Activated CD8-positive, alpha-beta T cell treated with anti-CD3 and anti-CD28 coated beads for 36 hours (primary cell): ENCODE measurements around the gene COA1. TPM values are rescaled to one million over a fixed set of nuclear protein-coding genes. Genes with fewer than 3 reads are reported as not detected.
"Not testable (repeated sequence)": the region's sequence is repeated elsewhere in the genome, so short reads cannot be mapped to it uniquely, and the experiment has no call there.

Experiments
- ATAC-seq: fragments of 200-7000 bp; cut with Tn5 transposase; one replicate; pipeline ENCODE4 v1.10.0; 2021; ENCODE audit warnings: mild to moderate bottlenecking, moderate library complexity
- CTCF ChIA-PET: fragments of 350-600 bp; sonication (Branson Sonifier 250); formaldehyde crosslinking; loops from one replicate; lab custom pipeline; 2021; ENCODE audit warnings: antibody characterized with exemption; lab: Charles Lee
- POLR2A ChIA-PET: fragments of 350-600 bp; sonication (Branson Sonifier 250); formaldehyde crosslinking; loops from one replicate; lab custom pipeline; 2021; ENCODE audit warnings: antibody characterized with exemption; lab: Charles Lee
- DNase-seq: peaks from one replicate; pipeline ENCODE4 v3.0.0-alpha.2; 2020
- H3K27ac Mint-ChIP-seq: one replicate; pipeline ENCODE4 v1.8.0; 2021; ENCODE audit warnings: mild to moderate bottlenecking, mixed read lengths
- H3K27me3 Mint-ChIP-seq: one replicate; pipeline ENCODE4 v1.8.0; 2021; ENCODE audit warnings: mixed read lengths
- H3K36me3 Mint-ChIP-seq: one replicate; pipeline ENCODE4 v1.8.0; 2021; ENCODE audit warnings: low read depth, mixed read lengths
- H3K4me1 Mint-ChIP-seq: one replicate; pipeline ENCODE4 v1.8.0; 2021; ENCODE audit warnings: low read depth, mixed read lengths
- H3K4me3 Mint-ChIP-seq: one replicate; pipeline ENCODE4 v1.8.0; 2021; ENCODE audit warnings: mild to moderate bottlenecking, moderate library complexity, mixed read lengths
- H3K9me3 Mint-ChIP-seq: one replicate; pipeline ENCODE4 v1.8.0; 2021; ENCODE audit warnings: mixed read lengths
- CTCF ChIP-seq: fragments of 200-600 bp; IDR thresholded peaks from one replicate; pipeline ENCODE4 v1.8.0; 2022; ENCODE audit warnings: antibody characterized with exemption, mild to moderate bottlenecking
- intact Hi-C: fragments of 100-400 bp; cut with micrococcal nuclease; formaldehyde crosslinking; loops from one replicate; pipeline ENCODE4 v1.10.0; 2022
- total RNA-seq, 2 experiments: library from RNA; stranded (reverse); gene quantifications; one replicate each; pipeline ENCODE4 v1.2.3, GENCODE V29; 2021

The COA1 gene
- total RNA-seq, 2 experiments from 2014 or later = 78.8 to 85.6 TPM

GRCh38 chr7:43628431-43628830 is 100.9 kb downstream of the COA1 start:
- intact Hi-C loops = no loop called here
- no peak for TF ChIP-seq CTCF
- Mint-ChIP-seq H3K4me1 (peaks cover 94% of the 10 kb centered on the region), H3K9me3 (no peaks in the 10 kb centered on the region), H3K27ac (peak overlapping the region; percentile 86), H3K36me3 (peaks cover 84% of the 10 kb centered on the region), H3K27me3 (no peaks in the 10 kb centered on the region), H3K4me3 (no peak overlapping the region)
- ChIA-PET POLR2A (interaction anchor here (0.8 to 2.1 kb wide), 6 partner anchors 16 to 46 kb away, joined by 3 to 8 read pairs (median 3); partner anchors contain the start of gene STK17A), CTCF (interaction anchor here (1.4 to 7.2 kb wide), 4 partner anchors 10 to 72 kb away, joined by 3 to 64 read pairs (median 11); partner anchors contain the start of gene STK17A)
- no peak for ATAC-seq
- DNase-seq = no peak

- POLR2A ChIA-PET = interaction anchor here (0.6 to 2.1 kb wide), 7 partner anchors 17 to 45 kb away, joined by 3 to 8 read pairs (median 3); partner anchors contain the start of gene STK17A
- intact Hi-C loops, DNase-seq, ATAC-seq, H3K9me3 Mint-ChIP-seq, H3K4me3 Mint-ChIP-seq, H3K27me3 Mint-ChIP-seq: not testable (repeated sequence)
- peak overlapping the region; percentile 73 for H3K27ac Mint-ChIP-seq
- peaks cover 82% of the 10 kb centered on the region for H3K36me3 Mint-ChIP-seq
- H3K4me1 Mint-ChIP-seq = peaks cover 92% of the 10 kb centered on the region
- CTCF ChIA-PET = interaction anchor here (1.0 to 7.2 kb wide), 4 partner anchors 12 to 72 kb away, joined by 3 to 64 read pairs (median 11); partner anchors contain the start of gene STK17A
Measured at GRCh38 chr7:43627798-43628197, 101.5 kb downstream of the COA1 start.

GRCh38 chr7:43626695-43627094 is 102.6 kb downstream of the COA1 start:
- no peaks in the 10 kb centered on the region for H3K9me3 Mint-ChIP-seq
- peaks cover 92% of the 10 kb centered on the region for H3K4me1 Mint-ChIP-seq
- CTCF ChIA-PET = interaction anchor here (1.1 to 7.2 kb wide), 8 partner anchors 13 to 212 kb away, joined by 3 to 64 read pairs (median 10); partner anchors contain the start of gene STK17A
- DNase-seq (no peak), ATAC-seq (no peak)
- H3K27me3 Mint-ChIP-seq = no peaks in the 10 kb centered on the region
- H3K36me3 Mint-ChIP-seq = peaks cover 82% of the 10 kb centered on the region
- POLR2A ChIA-PET = interaction anchor here (0.7 to 2.1 kb wide), 8 partner anchors 11 to 44 kb away, joined by 3 to 8 read pairs (median 3); partner anchors contain the start of gene STK17A
- no peak overlapping the region for H3K4me3 Mint-ChIP-seq
- peak overlapping the region; percentile 80 for H3K27ac Mint-ChIP-seq
- TF ChIP-seq CTCF = no peak
- intact Hi-C loops = no loop called here

- POLR2A ChIA-PET = interaction anchor here (0.7 to 2.1 kb wide), 8 partner anchors 8 to 74 kb away, joined by 3 to 13 read pairs (median 4); partner anchors contain the start of gene STK17A
- Mint-ChIP-seq H3K9me3 (no peaks in the 10 kb centered on the region), H3K36me3 (peaks cover 81% of the 10 kb centered on the region), H3K27ac (peak overlapping the region; percentile 80), H3K4me1 (peaks cover 91% of the 10 kb centered on the region), H3K4me3 (peak overlapping the region; percentile 28), H3K27me3 (no peaks in the 10 kb centered on the region)
- intact Hi-C loops = no loop called here
- CTCF ChIA-PET = interaction anchor here (1.1 to 7.2 kb wide), 7 partner anchors 13 to 212 kb away, joined by 3 to 64 read pairs (median 12); partner anchors contain the start of gene STK17A
- no peak for TF ChIP-seq CTCF
- DNase-seq (no peak), ATAC-seq (peak; percentile 24)
Measured at GRCh38 chr7:43625980-43626379, 103.3 kb downstream of the COA1 start.

- H3K9me3 Mint-ChIP-seq = no peaks in the 10 kb centered on the region
- ChIA-PET CTCF (interaction anchor here (1.8 to 7.2 kb wide), 6 partner anchors 14 to 74 kb away, joined by 4 to 64 read pairs (median 14); partner anchors contain the start of gene STK17A), POLR2A (interaction anchor here (0.9 to 2.1 kb wide), 6 partner anchors 9 to 75 kb away, joined by 3 to 13 read pairs (median 6); no protein-coding TSS in a partner anchor)
- no peak for TF ChIP-seq CTCF
- H3K27ac Mint-ChIP-seq = peak overlapping the region; percentile 80
- H3K4me1 Mint-ChIP-seq = peaks cover 90% of the 10 kb centered on the region
- peak overlapping the region; percentile 17 for H3K4me3 Mint-ChIP-seq
- DNase-seq (peak; percentile 84), ATAC-seq (peak; percentile 75)
- intact Hi-C loops = no loop called here
- H3K36me3 Mint-ChIP-seq = peaks cover 79% of the 10 kb centered on the region
- no peaks in the 10 kb centered on the region for H3K27me3 Mint-ChIP-seq
Measured at GRCh38 chr7:43625453-43625852, 103.9 kb downstream of the COA1 start.
